Epithelial cell of prostate (primary cell): ENCODE measurements around the gene SRRM3.
"Not testable (repeated sequence)": the region's sequence is repeated elsewhere in the genome, so short reads cannot be mapped to it uniquely, and the experiment has no call there.

ENCODE experiments used
- DNase-seq: peaks from one replicate; pipeline ENCODE4 v3.0.0-alpha.2; 2011; ENCODE audit warnings: low read depth, low spot score
- H3K27ac ChIP-seq: fragments of 450-650 bp; 2 replicates; pipeline ENCODE4 v1.5.1; 2017; ENCODE audit warnings: mild to moderate bottlenecking

The SRRM3 gene

DNA sequence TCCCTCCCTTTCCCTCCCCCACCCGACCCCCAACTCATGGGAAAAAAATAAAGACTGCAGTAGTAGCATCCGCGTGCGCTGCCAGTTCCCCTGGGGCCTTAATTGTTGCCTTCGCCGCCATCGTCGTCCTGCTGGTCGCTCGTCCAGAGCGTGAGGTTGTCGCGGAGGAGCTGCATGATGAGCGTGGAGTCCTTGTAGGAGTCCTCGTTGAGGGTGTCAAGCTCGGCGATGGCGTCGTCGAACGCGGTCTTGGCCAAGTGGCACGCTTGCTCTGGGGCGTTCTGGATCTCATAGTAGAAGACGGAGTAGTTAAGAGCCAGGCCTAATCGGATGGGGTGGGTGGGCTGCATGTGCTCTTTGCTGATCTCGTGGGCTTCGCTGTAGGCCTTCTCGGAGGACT lies 127.8 kb downstream of the SRRM3 start:
- no peak overlapping the region for H3K27ac ChIP-seq
- DNase-seq, result no peak

DNA sequence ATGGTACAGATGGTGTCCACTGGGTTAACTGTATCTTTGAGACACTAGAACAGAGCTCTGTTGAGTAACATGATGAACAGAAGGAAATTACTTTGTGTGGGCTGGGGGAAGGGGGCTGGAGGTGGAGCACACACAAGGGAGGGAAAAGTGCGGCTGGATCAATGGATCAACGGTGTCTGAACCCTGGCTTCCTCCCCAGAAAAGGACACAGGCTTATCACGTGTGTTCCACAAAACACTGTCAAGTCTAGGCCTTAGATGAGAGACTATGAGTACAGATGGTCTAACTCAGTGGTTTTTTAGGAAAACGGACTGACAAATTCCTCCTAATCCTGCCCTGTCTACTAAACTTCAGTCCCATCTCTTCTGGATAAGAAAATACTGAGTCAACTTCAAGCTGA lies 128.6 kb downstream of the SRRM3 start:
- DNase-seq, result no peak
- H3K27ac ChIP-seq, result no peak overlapping the region

DNA sequence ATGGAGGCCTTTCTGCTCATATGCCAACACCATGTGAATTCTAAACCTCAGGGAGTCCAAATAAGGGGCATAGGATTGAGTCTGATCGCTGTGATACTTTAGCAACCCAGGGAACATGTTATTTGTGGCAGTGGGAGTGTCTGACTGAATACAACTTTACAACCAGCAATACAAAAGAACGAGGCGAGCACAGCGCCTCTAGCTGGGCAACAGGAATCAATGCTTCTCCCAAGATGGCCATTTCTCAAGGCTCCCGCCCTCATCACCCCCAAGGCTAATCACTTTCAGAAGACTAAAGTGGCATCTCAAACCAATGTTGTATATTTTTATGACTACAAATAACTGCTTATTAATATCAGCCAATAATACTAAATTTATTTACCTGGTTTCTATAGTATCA lies 129.0 kb downstream of the SRRM3 start:
- no peak overlapping the region for H3K27ac ChIP-seq
- no peak for DNase-seq

DNA sequence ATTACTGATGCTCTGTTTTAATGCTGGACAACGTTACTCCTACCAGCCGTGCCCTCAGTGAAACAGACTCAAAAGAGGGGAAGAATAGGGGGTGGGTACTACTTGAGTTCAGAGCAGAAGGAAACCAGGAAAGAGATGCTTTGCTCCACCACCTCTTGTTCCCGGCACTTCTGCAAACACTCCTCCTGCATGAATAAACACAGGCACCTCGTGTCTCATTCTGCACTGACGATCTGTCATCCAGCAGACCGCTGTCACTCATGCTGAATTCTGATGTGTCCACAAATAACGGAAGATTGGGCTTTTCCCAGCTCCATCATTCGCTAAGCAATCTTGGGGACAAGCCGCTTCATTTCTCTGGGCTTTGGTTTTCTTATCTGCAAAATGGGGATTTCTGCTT lies 130.4 kb downstream of the SRRM3 start:
- H3K27ac ChIP-seq, result no peak overlapping the region
- no peak for DNase-seq

DNA sequence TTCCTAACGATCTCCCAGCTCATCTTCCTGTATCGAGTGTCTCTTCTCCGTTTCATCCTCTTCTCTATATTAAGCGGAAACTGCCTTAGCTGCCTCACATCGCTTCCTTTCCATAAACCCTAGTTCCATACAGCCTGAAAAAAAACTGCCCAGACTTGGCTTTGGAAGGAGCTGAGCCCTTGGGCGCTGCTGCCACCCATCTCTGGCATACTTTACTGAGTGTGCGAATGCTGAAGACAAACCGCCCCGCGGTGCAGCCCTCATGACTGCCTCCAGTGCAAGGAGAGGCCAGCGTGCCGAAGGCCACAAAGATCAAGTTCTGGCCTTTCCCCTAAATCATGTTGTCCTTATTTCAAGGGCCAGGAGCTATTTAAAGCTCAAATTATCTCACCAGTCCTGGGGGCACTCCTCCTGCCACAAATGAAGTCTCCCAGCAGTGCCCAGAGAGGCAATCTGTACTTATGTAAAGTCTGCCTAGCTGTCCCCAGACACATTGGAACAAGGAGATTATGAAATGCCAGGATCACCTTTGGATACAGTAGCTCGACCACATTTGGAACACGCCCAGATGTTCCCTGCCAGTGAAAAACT lies 131.9 kb downstream of the SRRM3 start:
- DNase-seq, result no peak
- H3K27ac ChIP-seq, result no peak overlapping the region

DNA sequence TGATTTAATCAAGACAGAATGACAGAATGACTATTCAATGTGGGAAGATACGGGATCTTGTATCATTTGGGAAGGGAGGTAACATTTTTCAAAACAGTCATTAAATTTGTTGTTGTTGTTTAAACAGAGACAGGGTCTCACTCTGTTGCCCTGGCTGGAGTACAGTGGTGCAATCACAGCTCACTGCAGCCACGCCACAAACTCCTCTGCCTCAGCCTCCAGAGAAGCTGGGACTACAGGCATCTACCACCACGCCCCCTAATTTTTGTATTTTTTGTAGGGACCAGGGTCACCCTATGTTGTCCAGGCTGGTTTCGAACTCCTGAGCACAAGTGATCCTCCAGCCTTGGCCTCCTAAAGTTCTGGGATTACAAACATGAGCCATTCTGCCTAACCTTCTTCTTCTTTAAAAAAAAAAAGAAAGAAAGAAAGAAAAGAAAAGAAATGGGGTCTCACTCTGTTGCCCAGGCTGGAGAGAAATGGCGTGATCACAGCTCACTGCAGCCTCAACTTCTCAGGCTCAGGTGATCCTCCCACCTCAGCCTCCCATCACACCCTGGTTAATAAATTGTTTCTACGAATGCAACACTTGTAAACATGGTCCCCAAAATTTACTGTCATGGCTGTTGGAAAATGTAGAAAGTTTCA lies 132.7 kb downstream of the SRRM3 start:
- H3K27ac ChIP-seq, result no peak overlapping the region

DNA sequence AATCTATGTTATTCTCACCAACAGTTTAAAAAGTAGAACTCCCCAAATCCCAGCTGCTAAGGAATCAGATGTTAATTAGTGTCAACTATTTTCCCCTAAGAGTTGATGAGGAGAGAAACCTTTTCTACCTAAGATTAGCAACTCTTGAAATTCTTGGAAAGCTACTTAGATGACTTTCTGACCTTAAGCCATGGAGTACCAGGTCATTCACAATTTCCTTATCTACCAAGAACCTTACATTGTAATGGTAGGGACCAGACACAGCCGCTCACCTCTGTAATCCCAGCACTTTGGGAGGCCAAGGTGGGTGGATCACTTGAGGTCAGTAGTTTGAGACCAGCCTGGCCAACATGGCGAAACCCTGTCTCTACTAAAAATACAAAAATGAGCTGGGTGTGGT lies 133.7 kb downstream of the SRRM3 start:
- H3K27ac ChIP-seq, DNase-seq: not testable (repeated sequence)

More for the DNA sequence above, 132.7 kb downstream of the SRRM3 start:
- DNase-seq, result no peak

DNA sequence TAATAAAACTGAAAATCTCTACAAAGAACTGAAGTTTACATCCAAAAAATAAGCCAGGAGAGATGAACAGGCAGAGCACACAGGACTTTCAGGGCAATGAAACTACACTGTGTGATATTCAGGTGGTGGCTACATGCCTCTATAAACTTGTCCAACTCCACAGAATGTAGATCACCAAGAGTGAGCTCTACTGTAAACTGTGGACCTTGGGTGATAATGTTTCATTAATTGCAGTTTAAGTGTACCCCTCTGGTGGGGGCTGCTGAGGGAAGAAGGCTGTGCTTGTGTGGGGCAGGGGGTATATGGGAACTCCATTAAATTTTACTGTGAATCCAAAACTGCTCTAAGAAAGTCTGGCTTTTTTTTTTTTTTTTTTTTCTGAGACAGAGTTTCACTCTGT lies 134.4 kb downstream of the SRRM3 start:
- H3K27ac ChIP-seq, result no peak overlapping the region
- DNase-seq, result no peak
